T-helper 2 cell treated with Interferon-gamma antibody and Interleukin-4, amounts not matched to agents 5 μg/mL and 100 μg/mL, for 36 hours (primary cell): ENCODE measurements around the gene SPSB4.

Experiments used
- DNase-seq: peaks from one replicate; pipeline ENCODE4 v3.0.0; 2021; ENCODE audit warnings: low spot score
- H3K27ac Mint-ChIP-seq: one replicate; pipeline ENCODE4 v1.8.0; 2021; ENCODE audit warnings: mild to moderate bottlenecking, mixed read lengths
- H3K27me3 Mint-ChIP-seq: one replicate; pipeline ENCODE4 v1.8.0; 2021; ENCODE audit warnings: low read depth, mixed read lengths
- H3K36me3 Mint-ChIP-seq: one replicate; pipeline ENCODE4 v1.8.0; 2021; ENCODE audit warnings: low read depth, mixed read lengths
- H3K4me1 Mint-ChIP-seq: one replicate; pipeline ENCODE4 v1.8.0; 2021; ENCODE audit warnings: low read depth, mixed read lengths
- H3K4me3 Mint-ChIP-seq: one replicate; pipeline ENCODE4 v1.8.0; 2022; ENCODE audit warnings: mild to moderate bottlenecking, moderate library complexity, mixed read lengths
- H3K9me3 Mint-ChIP-seq: one replicate; pipeline ENCODE4 v1.8.0; 2021; ENCODE audit warnings: mixed read lengths

SPSB4 gene

DNA sequence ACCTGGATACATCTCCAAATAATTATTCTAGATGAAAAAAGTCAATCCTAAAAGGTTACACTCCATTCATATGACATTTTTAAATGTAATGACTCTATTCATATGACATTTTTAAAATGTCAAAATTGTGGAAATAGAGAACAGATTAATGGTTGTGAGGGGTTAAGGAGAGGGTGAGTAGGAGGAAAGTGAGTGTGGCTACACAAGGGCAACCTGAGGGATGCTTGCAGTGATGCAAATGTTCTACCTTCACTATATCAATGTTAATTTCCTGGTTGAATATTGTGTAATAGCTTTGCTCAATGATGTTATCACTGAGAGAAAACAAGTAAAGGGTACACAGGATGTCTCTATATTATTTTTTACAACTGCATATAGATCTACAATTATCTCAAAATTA lies 125.6 kb downstream of the SPSB4 start:
- Mint-ChIP-seq H3K36me3 (no peaks in the 10 kb centered on the region), H3K27me3 (peaks cover 11% of the 10 kb centered on the region), H3K4me1 (no peaks in the 10 kb centered on the region), H3K9me3 (peaks cover 4% of the 10 kb centered on the region), H3K27ac (no peak overlapping the region), H3K4me3 (no peak overlapping the region)
- no peak for DNase-seq

DNA sequence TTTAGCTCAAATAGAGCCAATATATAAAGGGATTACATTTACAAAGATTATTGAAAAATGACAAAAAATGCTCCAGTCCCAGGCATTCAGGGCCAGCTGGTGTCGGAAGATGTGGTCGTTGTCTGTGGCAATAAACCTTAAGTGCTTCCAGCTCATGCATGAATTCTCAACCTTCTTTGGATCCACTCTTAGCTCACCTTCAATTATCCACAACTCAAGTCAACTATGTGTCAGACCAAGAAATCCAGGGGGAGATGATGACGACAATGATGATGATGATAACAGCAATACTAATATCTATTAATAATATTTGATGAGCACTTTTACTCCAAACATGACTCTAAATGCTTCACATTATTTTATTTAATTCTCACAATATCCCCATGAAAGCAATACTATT lies 126.9 kb downstream of the SPSB4 start:
- Mint-ChIP-seq H3K36me3 (no peaks in the 10 kb centered on the region), H3K4me1 (no peaks in the 10 kb centered on the region), H3K27me3 (peaks cover 15% of the 10 kb centered on the region), H3K27ac (no peak overlapping the region), H3K4me3 (no peak overlapping the region), H3K9me3 (peaks cover 4% of the 10 kb centered on the region)
- no peak for DNase-seq

DNA sequence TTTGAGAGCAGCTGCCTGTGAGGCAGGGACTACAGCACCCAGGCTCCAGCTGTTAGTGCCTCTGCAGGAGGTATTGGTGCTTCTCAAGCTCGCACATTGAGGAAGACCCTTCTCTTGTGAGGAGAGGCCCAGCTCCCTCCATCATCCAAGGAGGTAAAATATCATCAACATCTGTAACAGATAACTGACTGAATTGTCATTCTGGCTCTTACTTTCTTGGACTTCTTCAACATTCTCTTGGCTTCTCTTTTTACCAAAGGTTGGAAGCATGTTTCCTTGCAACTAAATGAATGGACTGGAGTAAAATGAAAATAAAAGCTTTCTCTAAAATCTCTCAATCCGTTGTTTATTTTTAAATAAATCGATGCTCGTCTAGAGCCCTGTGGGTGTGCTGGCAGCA lies 127.4 kb downstream of the SPSB4 start:
- H3K36me3 Mint-ChIP-seq, result no peaks in the 10 kb centered on the region
- H3K27ac Mint-ChIP-seq, result no peak overlapping the region
- H3K4me1 Mint-ChIP-seq, result no peaks in the 10 kb centered on the region
- H3K27me3 Mint-ChIP-seq, result peaks cover 15% of the 10 kb centered on the region
- no peak for DNase-seq
- peaks cover 4% of the 10 kb centered on the region for H3K9me3 Mint-ChIP-seq
- H3K4me3 Mint-ChIP-seq, result no peak overlapping the region

DNA sequence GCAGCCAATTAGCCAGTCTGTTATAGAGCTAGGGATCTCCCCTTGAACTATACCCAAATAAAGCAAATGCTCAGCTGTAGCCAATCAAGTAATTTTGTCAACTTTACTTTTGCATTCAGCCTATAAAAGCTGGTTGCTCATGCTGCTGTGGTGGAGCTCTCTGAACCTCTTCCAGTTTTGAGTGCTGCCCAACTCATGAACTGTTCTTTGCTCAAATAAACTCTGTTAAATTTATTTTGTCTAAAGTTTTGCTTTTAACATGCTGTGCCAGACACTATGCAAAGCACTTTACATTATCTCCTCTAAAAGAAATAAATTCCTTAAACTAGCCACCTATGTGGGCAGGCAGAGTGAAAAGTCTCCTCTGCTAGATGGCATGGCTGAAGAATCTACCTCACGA lies 128.8 kb downstream of the SPSB4 start:
- Mint-ChIP-seq H3K36me3 (no peaks in the 10 kb centered on the region), H3K27me3 (peaks cover 15% of the 10 kb centered on the region), H3K9me3 (peaks cover 4% of the 10 kb centered on the region), H3K27ac (no peak overlapping the region), H3K4me1 (no peaks in the 10 kb centered on the region), H3K4me3 (no peak overlapping the region)
- DNase-seq, result no peak

DNA sequence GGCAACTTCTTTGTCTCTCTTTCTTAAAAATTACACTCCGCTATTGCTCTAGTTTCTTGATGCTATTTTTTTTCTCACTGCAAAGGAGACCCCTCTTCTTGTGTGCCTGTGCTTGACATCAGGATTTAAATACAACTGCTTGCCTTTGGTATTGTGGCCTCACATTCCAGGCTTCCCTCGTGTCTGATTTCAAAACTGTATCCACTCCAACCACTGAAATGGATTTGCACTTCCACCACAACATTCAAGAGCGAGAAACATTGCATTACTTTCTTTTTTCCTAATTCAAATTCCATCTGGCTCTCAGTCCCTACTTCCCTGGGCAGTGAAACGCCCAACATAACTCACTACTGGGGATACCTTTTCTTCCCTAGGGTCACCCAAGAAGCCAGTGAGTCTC lies 130.0 kb downstream of the SPSB4 start:
- H3K9me3 Mint-ChIP-seq, result peaks cover 4% of the 10 kb centered on the region
- H3K36me3 Mint-ChIP-seq, result no peaks in the 10 kb centered on the region
- H3K4me1 Mint-ChIP-seq, result no peaks in the 10 kb centered on the region
- H3K27ac Mint-ChIP-seq, result no peak overlapping the region
- no peak overlapping the region for H3K4me3 Mint-ChIP-seq
- H3K27me3 Mint-ChIP-seq, result peaks cover 20% of the 10 kb centered on the region
- DNase-seq, result no peak

DNA sequence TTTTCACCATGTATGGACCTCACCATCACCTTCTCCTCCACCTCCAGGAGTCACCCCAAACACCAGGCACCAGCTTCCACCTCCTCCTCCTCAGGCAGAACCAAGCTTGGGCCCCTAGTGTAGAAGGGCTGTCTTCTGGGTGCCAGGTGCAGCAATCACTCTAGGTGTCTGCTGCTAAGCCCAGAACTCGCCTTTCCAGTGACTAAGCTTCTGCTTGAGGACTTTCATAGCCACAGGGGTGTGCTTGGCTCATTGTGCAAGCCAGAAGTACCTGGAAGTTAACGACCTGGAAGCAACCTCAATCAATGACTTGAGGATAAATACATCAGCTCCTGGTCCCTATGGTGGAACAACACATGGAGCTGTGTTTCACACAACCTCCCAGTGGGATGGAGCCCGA lies 130.7 kb downstream of the SPSB4 start:
- peaks cover 4% of the 10 kb centered on the region for H3K9me3 Mint-ChIP-seq
- H3K36me3 Mint-ChIP-seq, result no peaks in the 10 kb centered on the region
- no peak for DNase-seq
- H3K4me3 Mint-ChIP-seq, result no peak overlapping the region
- H3K27me3 Mint-ChIP-seq, result peaks cover 20% of the 10 kb centered on the region
- H3K4me1 Mint-ChIP-seq, result no peaks in the 10 kb centered on the region
- no peak overlapping the region for H3K27ac Mint-ChIP-seq

DNA sequence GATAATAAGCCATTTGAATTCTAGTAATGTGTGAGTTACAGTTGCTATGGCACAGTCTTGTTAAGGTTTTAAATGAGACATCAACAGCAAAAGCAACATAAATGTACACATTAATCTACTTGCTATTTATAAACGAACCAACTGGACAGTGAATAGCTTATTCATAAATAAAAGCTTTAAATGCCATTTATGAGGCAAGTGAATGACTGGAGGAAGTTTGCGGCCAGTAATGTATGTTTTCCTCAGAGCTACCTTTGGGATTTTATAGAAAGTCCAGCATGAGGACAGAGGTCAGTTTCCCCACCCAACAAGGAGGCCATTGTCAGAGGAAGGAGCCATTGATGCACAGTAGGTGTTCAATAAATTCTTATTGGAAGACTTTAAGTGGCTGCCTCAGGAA lies 132.5 kb downstream of the SPSB4 start:
- H3K4me3 Mint-ChIP-seq, result no peak overlapping the region
- H3K9me3 Mint-ChIP-seq, result peaks cover 4% of the 10 kb centered on the region
- no peak for DNase-seq
- H3K4me1 Mint-ChIP-seq, result no peaks in the 10 kb centered on the region
- no peak overlapping the region for H3K27ac Mint-ChIP-seq
- peaks cover 20% of the 10 kb centered on the region for H3K27me3 Mint-ChIP-seq
- no peaks in the 10 kb centered on the region for H3K36me3 Mint-ChIP-seq

DNA sequence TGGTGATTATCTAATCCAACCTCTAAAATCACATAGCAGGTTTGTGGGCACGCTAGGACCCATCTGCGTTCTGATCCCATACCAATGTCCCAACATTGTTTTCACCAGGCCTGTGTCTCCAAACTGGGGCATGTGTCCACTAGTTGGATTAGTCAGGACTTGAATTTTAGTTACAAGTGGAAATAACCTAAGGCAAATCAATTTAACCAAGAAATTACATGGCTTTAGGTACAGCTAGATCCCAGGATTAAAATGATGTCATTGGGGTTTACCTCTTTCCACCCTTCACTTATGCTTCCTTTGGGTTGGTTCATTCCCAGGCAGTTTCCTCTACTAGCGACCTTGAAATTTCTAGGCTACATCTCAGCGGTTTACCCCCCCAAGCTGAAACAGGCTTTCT lies 133.3 kb downstream of the SPSB4 start:
- no peak for DNase-seq
- Mint-ChIP-seq H3K27me3 (peaks cover 19% of the 10 kb centered on the region), H3K9me3 (peaks cover 4% of the 10 kb centered on the region), H3K27ac (no peak overlapping the region), H3K4me1 (no peaks in the 10 kb centered on the region), H3K36me3 (no peaks in the 10 kb centered on the region), H3K4me3 (no peak overlapping the region)

DNA sequence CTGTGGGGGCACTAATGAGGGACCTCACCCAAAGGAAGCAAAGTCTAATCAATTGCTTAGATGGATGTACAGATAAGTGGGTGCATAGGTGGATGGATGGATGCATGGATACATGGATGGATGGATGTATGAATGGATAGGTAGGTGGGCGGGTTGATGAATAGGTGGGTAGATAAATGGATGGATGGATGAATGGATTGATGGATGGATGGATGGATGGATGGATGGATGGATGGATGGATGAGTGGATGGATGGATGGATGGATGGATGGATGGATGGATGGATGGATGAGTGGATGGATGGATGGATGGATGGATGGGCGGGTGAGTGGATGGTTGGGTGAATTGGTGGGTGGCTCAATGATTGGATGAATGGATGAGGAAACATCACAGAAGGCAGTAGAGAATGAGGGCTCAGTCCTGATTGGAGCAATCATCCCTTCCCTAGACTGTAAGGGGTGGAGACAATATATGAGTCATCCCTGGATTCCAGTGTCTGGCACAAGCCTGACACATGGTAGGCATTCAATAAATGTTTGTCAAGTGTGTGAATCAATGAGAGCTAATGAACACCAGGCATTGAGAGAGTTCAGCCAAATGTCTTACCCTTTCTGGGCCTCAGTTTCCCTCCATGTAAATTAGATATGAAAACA lies 140.1 kb downstream of the SPSB4 start:
- Mint-ChIP-seq H3K4me1 (peaks cover 10% of the 10 kb centered on the region), H3K27me3 (peaks cover 14% of the 10 kb centered on the region), H3K4me3 (no peak overlapping the region), H3K27ac (no peak overlapping the region), H3K9me3 (no peaks in the 10 kb centered on the region), H3K36me3 (no peaks in the 10 kb centered on the region)
- no peak for DNase-seq

DNA sequence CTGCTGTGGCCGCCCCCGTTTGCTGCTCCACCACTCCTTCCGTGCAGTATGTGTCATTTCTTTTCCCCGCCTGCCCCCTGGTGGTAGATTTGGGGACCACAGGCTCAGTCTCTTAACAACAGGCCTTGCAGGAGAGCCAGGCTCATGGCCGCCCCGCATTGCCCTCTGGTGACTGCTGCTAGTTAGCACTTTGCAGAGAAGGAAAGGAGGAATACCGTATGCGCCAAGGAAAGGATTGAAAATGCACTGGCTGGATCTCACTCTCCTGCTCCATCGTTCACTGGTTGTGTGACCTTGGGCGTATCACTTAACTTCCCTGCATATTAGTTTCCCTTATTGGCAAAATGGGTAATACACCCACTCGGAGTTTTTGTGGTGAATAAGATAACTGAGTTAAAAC lies 141.2 kb downstream of the SPSB4 start:
- Mint-ChIP-seq H3K4me1 (peaks cover 10% of the 10 kb centered on the region), H3K36me3 (no peaks in the 10 kb centered on the region), H3K27ac (no peak overlapping the region), H3K9me3 (no peaks in the 10 kb centered on the region), H3K27me3 (peaks cover 26% of the 10 kb centered on the region), H3K4me3 (no peak overlapping the region)
- peak; percentile 91 for DNase-seq

DNA sequence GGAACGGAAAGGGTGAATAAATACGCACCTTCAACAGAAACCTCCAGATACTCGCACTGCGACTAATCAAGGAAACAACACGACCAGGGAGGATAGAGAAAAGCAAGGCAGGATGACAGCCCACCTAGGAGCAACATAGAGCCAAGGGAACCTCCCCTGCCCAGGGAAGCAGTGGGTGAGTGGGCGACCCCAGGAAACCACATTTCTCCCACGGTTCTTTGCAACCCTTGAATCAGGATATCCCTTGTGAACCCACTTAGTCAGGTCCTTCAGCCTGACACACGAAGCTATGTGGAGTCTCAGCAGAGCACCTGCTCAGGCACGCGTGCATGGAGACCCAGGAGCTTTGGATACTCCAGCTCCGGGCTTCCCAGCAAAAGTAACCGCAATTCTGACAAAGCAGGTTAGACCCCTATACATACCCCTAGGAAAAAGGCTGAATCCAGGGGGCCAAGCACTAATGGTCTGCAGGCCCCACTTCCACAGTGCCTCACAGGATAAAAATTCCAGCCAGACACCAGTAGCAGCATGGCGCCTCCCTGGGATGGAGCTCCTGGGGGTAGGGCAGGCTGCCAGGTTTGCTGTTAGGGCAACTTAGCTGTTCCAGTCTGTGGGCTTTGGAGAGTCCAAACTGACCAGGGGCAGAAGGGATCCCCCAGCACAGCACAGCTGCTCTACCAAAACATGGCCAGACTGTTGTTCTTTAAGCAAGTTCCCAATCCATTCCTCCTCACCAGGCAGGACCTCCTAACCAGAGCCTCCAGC lies 142.1 kb downstream of the SPSB4 start:
- Mint-ChIP-seq H3K9me3 (no peaks in the 10 kb centered on the region), H3K27me3 (peaks cover 32% of the 10 kb centered on the region), H3K27ac (no peak overlapping the region), H3K36me3 (no peaks in the 10 kb centered on the region), H3K4me1 (peaks cover 10% of the 10 kb centered on the region), H3K4me3 (no peak overlapping the region)
- DNase-seq, result peak; percentile 5
